GM12874 (cell line): ENCODE measurements around the gene CLEC16A.

Experiments used
- TF ChIP-seq, protein P1 (sequence below): IDR thresholded peaks from 2 replicates; pipeline ENCODE4 v1.5.1; 2011; ENCODE audit warnings: low read depth, mild to moderate bottlenecking, control low read depth, low read length, moderate library complexity; ENCODE audit not compliant: insufficient read depth

The CLEC16A gene

GRCh38 chr16:11051879-11052808, 107.8 kb downstream of the CLEC16A start:
- TF ChIP-seq, protein P1, sequence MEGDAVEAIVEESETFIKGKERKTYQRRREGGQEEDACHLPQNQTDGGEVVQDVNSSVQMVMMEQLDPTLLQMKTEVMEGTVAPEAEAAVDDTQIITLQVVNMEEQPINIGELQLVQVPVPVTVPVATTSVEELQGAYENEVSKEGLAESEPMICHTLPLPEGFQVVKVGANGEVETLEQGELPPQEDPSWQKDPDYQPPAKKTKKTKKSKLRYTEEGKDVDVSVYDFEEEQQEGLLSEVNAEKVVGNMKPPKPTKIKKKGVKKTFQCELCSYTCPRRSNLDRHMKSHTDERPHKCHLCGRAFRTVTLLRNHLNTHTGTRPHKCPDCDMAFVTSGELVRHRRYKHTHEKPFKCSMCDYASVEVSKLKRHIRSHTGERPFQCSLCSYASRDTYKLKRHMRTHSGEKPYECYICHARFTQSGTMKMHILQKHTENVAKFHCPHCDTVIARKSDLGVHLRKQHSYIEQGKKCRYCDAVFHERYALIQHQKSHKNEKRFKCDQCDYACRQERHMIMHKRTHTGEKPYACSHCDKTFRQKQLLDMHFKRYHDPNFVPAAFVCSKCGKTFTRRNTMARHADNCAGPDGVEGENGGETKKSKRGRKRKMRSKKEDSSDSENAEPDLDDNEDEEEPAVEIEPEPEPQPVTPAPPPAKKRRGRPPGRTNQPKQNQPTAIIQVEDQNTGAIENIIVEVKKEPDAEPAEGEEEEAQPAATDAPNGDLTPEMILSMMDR = no peak

GRCh38 chr16:11053916-11054460, 109.6 kb downstream of the CLEC16A start:
- TF ChIP-seq, protein P1 = no peak

GRCh38 chr16:11056090-11056992, 112.0 kb downstream of the CLEC16A start:
- TF ChIP-seq, protein P1 = no peak

GRCh38 chr16:11056993-11057649, 112.8 kb downstream of the CLEC16A start:
- TF ChIP-seq, protein P1 = no peak

GRCh38 chr16:11057711-11058345, 113.5 kb downstream of the CLEC16A start:
- TF ChIP-seq, protein P1 = no peak

DNA sequence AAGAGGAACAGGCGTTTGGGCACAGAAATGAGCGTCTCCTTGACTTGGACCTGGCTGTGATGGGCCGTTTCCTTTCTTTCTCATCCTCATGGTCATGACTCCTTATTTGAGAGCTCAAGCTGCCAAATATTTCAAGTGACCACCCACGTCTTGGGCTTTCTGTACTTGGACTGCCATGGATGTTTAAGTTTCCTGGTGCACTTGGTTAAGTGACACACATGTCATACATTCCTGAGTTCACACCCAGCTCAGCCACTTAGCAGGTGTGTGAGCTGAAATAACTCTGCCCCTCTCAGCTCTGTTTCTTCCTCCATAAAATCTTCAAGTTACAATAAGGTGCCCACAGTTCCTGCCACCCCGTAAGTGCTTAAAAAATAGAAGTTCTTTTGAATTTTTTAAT, 114.5 kb downstream of the CLEC16A start:
- TF ChIP-seq, protein P1 = no peak
